B cell (primary cell): Measurements from ENCODE around the gene CNGA3. TPM values are rescaled to one million over a fixed set of nuclear protein-coding genes. Genes with fewer than 3 reads are reported as not detected.

Source experiments
- ATAC-seq: fragments of 200-7000 bp; cut with Tn5 transposase; one replicate; pipeline ENCODE4 v1.10.0; 2021; ENCODE audit warnings: low read depth, mild to moderate bottlenecking, moderate number of reproducible peaks, moderate library complexity
- CTCF ChIA-PET: fragments of 350-600 bp; sonication (Branson Sonifier 250); formaldehyde crosslinking; loops from one replicate; lab custom pipeline; 2021; ENCODE audit warnings: antibody characterized with exemption, inconsistent platforms; lab: Charles Lee
- POLR2A ChIA-PET: fragments of 350-600 bp; sonication (Branson Sonifier 250); formaldehyde crosslinking; loops from one replicate; lab custom pipeline; 2021; ENCODE audit warnings: antibody characterized with exemption; lab: Charles Lee
- DNase-seq: peaks from one replicate; pipeline ENCODE4 v3.0.0; 2013
- H2AFZ ChIP-seq: 2 replicates; pipeline ENCODE4 v1.6.1; 2012; ENCODE audit warnings: mild to moderate bottlenecking, low read depth, low read length; ENCODE audit not compliant: insufficient read depth, poor library complexity, severe bottlenecking
- H3K27ac ChIP-seq, 2 donors: 1 replicate in 1 of 2; 2 replicates in 1 of 2; pipeline ENCODE4 v1.5.1; 2012 to 2013; ENCODE audit warnings: low read length in 2 of 2, mild to moderate bottlenecking in 2 of 2, moderate library complexity in 1 of 2
- H3K27me3 ChIP-seq, 4 experiments: fragments of 200-600 bp in 1 of 4; sonication (generic) in 1 of 4; replicated peaks in 1 of 4; 1 replicate in 2 of 4; 2 replicates in 2 of 4; pipeline versions ENCODE4 v1.6.1 to v1.7.0; 2013 to 2016; ENCODE audit warnings: low read length in 3 of 4, mild to moderate bottlenecking in 2 of 4, mixed read lengths in 1 of 4, moderate library complexity in 1 of 4; ENCODE audit not compliant: insufficient read depth in 4 of 4, control insufficient read depth in 3 of 4; ENCODE audit errors: control extremely low read depth in 1 of 4
- H3K36me3 ChIP-seq, 2 experiments: replicated peaks in 1 of 2; 1 replicate in 1 of 2; 2 replicates in 1 of 2; pipeline versions ENCODE4 v1.6.1 to v1.7.1; 2013; ENCODE audit warnings: low read length in 1 of 2; ENCODE audit not compliant: insufficient read depth in 2 of 2, control insufficient read depth in 1 of 2; ENCODE audit errors: control extremely low read depth in 1 of 2, extremely low read depth in 1 of 2
- H3K4me1 ChIP-seq, 2 donors: fragments of 200-600 bp in 1 of 2; sonication (generic) in 1 of 2; 1 replicate in 1 of 2; 2 replicates in 1 of 2; pipeline versions ENCODE4 v1.5.1 to v1.6.1; 2013 to 2017; ENCODE audit warnings: low read length in 2 of 2; ENCODE audit not compliant: control insufficient read depth in 2 of 2, insufficient read depth in 2 of 2
- H3K4me2 ChIP-seq: replicated peaks from 2 replicates; pipeline ENCODE3; 2012; ENCODE audit warnings: mild to moderate bottlenecking, low read depth, low read length; ENCODE audit not compliant: poor library complexity, severe bottlenecking
- H3K4me3 ChIP-seq, 5 experiments: fragments of 200-600 bp in 1 of 5; sonication (generic) in 1 of 5; 1 replicate in 3 of 5; 2 replicates in 2 of 5; pipeline versions ENCODE4 v1.5.1 to v1.7.0; 2011 to 2016; ENCODE audit warnings: low read length in 4 of 5, mild to moderate bottlenecking in 4 of 5, low read depth in 2 of 5, control low read depth in 1 of 5, moderate library complexity in 1 of 5; ENCODE audit not compliant: insufficient read depth in 1 of 5; ENCODE audit errors: control extremely low read depth in 1 of 5, extremely low read depth in 1 of 5
- H3K79me2 ChIP-seq: fragments of 200-600 bp; sonication (generic); one replicate; pipeline ENCODE4 v1.6.0; 2016; ENCODE audit warnings: low read length; ENCODE audit not compliant: control insufficient read depth, insufficient read depth
- H3K9ac ChIP-seq: fragments of 200-600 bp; sonication (generic); 2 replicates; pipeline ENCODE4 v1.6.1; 2017; ENCODE audit warnings: mild to moderate bottlenecking, low read length, moderate library complexity
- H3K9me3 ChIP-seq, 3 donors: one replicate each; pipeline versions ENCODE4 v1.6.1 to v1.7.1; 2013; ENCODE audit warnings: low read length in 2 of 3; ENCODE audit not compliant: control insufficient read depth in 2 of 3, insufficient read depth in 1 of 3; ENCODE audit errors: control extremely low read depth in 1 of 3
- H4K20me1 ChIP-seq: 2 replicates; pipeline ENCODE4 v1.6.0; 2012; ENCODE audit warnings: mild to moderate bottlenecking, low read length; ENCODE audit not compliant: insufficient read depth, control insufficient read depth, poor library complexity, severe bottlenecking
- H3K27ac Mint-ChIP-seq: one replicate; pipeline ENCODE4 v1.8.0; 2021; ENCODE audit warnings: mixed read lengths
- H3K27me3 Mint-ChIP-seq: one replicate; pipeline ENCODE4 v1.8.0; 2021; ENCODE audit warnings: mixed read lengths
- H3K4me1 Mint-ChIP-seq: one replicate; pipeline ENCODE4 v1.8.0; 2021; ENCODE audit warnings: mixed read lengths
- H3K4me3 Mint-ChIP-seq: one replicate; pipeline ENCODE4 v1.8.0; 2021; ENCODE audit warnings: mixed read lengths
- H3K9me3 Mint-ChIP-seq: one replicate; pipeline ENCODE4 v1.8.0; 2022; ENCODE audit warnings: mixed read lengths; ENCODE audit not compliant: insufficient read depth
- EZH2 ChIP-seq: IDR thresholded peaks from 2 replicates; pipeline ENCODE4 v1.6.1; 2012; ENCODE audit warnings: borderline replicate concordance, low read depth, mild to moderate bottlenecking, moderate library complexity, low read length; ENCODE audit not compliant: insufficient read depth, poor library complexity, severe bottlenecking
- WGBS: methylation state at CpG from one replicate; pipeline ENCODE4 v1.1.5; 2013; ENCODE audit warnings: missing lambda C conversion rate; ENCODE audit not compliant: insufficient coverage; 5-methylcytosine and 5-hydroxymethylcytosine counted together
- intact Hi-C: fragments of 100-400 bp; cut with micrococcal nuclease; formaldehyde crosslinking; loops from one replicate; pipeline ENCODE4 v1.10.0; 2022
- polyA plus RNA-seq: library from polyadenylated mRNA; depleted of rRNA; stranded (reverse); fragments of >200 nt; gene quantifications from 2 replicates; pipeline ENCODE4 v1.2.3, GENCODE V29; 2012
- total RNA-seq, 2 donors: library from RNA; stranded (reverse); fragments of 120-200 nt in 1 of 2; gene quantifications; 1 replicate in 1 of 2; 2 replicates in 1 of 2; pipeline versions ENCODE4 v1.2.3 to v1.2.4, GENCODE V29; 2013 to 2022
- TF ChIP-seq, protein P1 (sequence below): fragments of 200-600 bp; IDR thresholded peaks from one replicate; pipeline ENCODE4 v1.8.0; 2022; ENCODE audit warnings: antibody characterized with exemption, mild to moderate bottlenecking

CNGA3 gene
- total and polyA plus RNA-seq, 2 donors (not counting 1 experiment from before 2014, with no cell fraction given) = not detected

DNA sequence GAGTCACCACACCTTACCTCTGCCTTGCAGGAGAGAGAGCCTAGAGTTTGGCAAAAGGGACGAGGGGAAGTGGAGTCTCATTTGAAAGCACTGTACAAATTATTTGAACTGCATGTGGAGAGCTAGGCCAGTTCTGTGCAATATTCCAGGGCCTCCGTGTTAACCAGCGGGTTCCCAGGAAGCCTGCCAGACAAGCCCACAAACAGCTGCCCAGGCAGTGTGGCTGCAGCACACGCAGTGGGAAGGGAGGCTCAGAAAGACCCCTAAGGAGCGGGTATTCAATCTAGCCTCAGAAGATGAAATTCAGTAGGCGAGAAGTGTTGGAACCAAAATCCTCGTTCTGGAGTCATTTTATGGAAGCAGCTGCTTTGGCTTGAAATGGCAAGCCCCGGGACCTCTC, 30.7 kb downstream of the CNGA3 start:
- no peak overlapping the region for H3K4me2 ChIP-seq
- no peaks in the 10 kb centered on the region for H3K36me3 ChIP-seq
- H3K27ac ChIP-seq = no peak overlapping the region
- Mint-ChIP-seq H3K4me1 (no peaks in the 10 kb centered on the region), H3K4me3 (no peak overlapping the region), H3K27me3 (peaks cover 50% of the 10 kb centered on the region), H3K9me3 (no peaks in the 10 kb centered on the region), H3K27ac (no peak overlapping the region)
- no peaks in the 10 kb centered on the region for H3K9me3 ChIP-seq
- ATAC-seq (no peak), DNase-seq (no peak)
- H3K4me1 ChIP-seq = no peaks in the 10 kb centered on the region
- ChIA-PET POLR2A (no interaction called here), CTCF (interaction anchor here (0.5 to 0.8 kb wide), 2 partner anchors 108 to 564 kb away, joined by 3 to 4 read pairs; no protein-coding TSS in a partner anchor)
- no peak overlapping the region for H2AFZ ChIP-seq
- peaks cover 0 to 27% (median 1%) of the 10 kb centered on the region in 4 experiments for H3K27me3 ChIP-seq
- WGBS = 78% methylated on average over 8 of the region's 8 CpGs
- no peak overlapping the region for H3K4me3 ChIP-seq
- no peak overlapping the region for H3K9ac ChIP-seq
- no peaks in the 10 kb centered on the region for H3K79me2 ChIP-seq
- no peaks in the 10 kb centered on the region for H4K20me1 ChIP-seq
- TF ChIP-seq, protein P1, sequence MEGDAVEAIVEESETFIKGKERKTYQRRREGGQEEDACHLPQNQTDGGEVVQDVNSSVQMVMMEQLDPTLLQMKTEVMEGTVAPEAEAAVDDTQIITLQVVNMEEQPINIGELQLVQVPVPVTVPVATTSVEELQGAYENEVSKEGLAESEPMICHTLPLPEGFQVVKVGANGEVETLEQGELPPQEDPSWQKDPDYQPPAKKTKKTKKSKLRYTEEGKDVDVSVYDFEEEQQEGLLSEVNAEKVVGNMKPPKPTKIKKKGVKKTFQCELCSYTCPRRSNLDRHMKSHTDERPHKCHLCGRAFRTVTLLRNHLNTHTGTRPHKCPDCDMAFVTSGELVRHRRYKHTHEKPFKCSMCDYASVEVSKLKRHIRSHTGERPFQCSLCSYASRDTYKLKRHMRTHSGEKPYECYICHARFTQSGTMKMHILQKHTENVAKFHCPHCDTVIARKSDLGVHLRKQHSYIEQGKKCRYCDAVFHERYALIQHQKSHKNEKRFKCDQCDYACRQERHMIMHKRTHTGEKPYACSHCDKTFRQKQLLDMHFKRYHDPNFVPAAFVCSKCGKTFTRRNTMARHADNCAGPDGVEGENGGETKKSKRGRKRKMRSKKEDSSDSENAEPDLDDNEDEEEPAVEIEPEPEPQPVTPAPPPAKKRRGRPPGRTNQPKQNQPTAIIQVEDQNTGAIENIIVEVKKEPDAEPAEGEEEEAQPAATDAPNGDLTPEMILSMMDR = no peak
- no peak for TF ChIP-seq EZH2
- intact Hi-C loops = no loop called here

DNA sequence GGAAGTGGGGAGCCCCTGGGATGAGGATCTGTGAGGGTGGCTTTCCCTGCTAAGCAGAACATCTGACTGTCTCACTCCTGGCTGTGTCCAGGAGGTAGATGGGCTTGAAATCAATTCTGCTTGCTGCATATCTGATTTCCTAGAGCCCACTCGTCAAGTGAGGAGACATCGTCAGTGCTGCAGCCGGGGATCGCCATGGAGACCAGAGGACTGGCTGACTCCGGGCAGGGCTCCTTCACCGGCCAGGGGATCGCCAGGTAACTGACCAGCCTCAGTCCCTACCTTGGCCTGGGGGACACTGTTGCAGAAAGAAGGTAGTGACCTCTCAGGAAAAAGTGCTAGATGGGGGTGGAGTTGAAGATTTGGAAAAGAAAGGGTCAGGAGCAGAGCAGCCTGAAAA, 31.3 kb downstream of the CNGA3 start:
- no peak for ATAC-seq

More for the DNA sequence above, 31.3 kb downstream of the CNGA3 start:
- Mint-ChIP-seq H3K27me3 (peaks cover 48% of the 10 kb centered on the region), H3K4me3 (no peak overlapping the region), H3K9me3 (no peaks in the 10 kb centered on the region), H3K4me1 (no peaks in the 10 kb centered on the region), H3K27ac (no peak overlapping the region)
- H3K4me2 ChIP-seq = no peak overlapping the region
- H3K79me2 ChIP-seq = no peaks in the 10 kb centered on the region
- no peak overlapping the region for H2AFZ ChIP-seq
- H4K20me1 ChIP-seq = no peaks in the 10 kb centered on the region
- H3K9ac ChIP-seq = no peak overlapping the region
- H3K4me1 ChIP-seq = no peaks in the 10 kb centered on the region
- H3K36me3 ChIP-seq = no peaks in the 10 kb centered on the region
- intact Hi-C loops = no loop called here
- H3K27ac ChIP-seq = no peak overlapping the region
- no peaks in the 10 kb centered on the region for H3K9me3 ChIP-seq
- POLR2A ChIA-PET = no interaction called here
- no peak for DNase-seq
- peaks cover 0 to 25% (median 1%) of the 10 kb centered on the region in 4 experiments for H3K27me3 ChIP-seq
- no peak overlapping the region for H3K4me3 ChIP-seq
- CTCF ChIA-PET = interaction anchor here (0.5 to 0.8 kb wide), 2 partner anchors 109 to 564 kb away, joined by 3 to 4 read pairs; no protein-coding TSS in a partner anchor
- WGBS = 90% methylated on average over 7 of the region's 7 CpGs
- TF ChIP-seq EZH2 = no peak
- TF ChIP-seq, protein P1 = no peak
